Neural cell (in vitro differentiated cells): ENCODE results near the gene TPP1. TPM values are rescaled to one million over a fixed set of nuclear protein-coding genes. Genes with fewer than 3 reads are reported as not detected.

Experiments used
- H2AFZ ChIP-seq: fragments of 200-600, 300-800 bp; sonication (generic), shearing (Covaris generic); 2 replicates; pipeline ENCODE4 v1.6.0; 2014; ENCODE audit warnings: low read depth, mild to moderate bottlenecking, antibody characterized with exemption, low read length, moderate library complexity
- H3F3A ChIP-seq: fragments of 200-600 bp; shearing (Covaris generic); 2 replicates; pipeline ENCODE4 v1.6.1; 2016; ENCODE audit warnings: mild to moderate bottlenecking, moderate library complexity, mixed read lengths, antibody characterized with exemption, low read length; ENCODE audit not compliant: insufficient read depth, poor library complexity, severe bottlenecking
- H3K27ac ChIP-seq: fragments of 200-600, 300-800 bp; sonication (generic), shearing (Covaris generic); 2 replicates; pipeline ENCODE4 v1.5.1; 2014; ENCODE audit warnings: mild to moderate bottlenecking, low read length, moderate library complexity
- H3K27me3 ChIP-seq: fragments of 300-800, 200-600 bp; sonication (generic), shearing (Covaris generic); 2 replicates; pipeline ENCODE4 v1.6.0; 2014; ENCODE audit warnings: mild to moderate bottlenecking, low read depth, low read length, moderate library complexity; ENCODE audit not compliant: insufficient read depth
- H3K36me3 ChIP-seq: fragments of 300-800, 200-600 bp; sonication (generic), shearing (Covaris generic); 2 replicates; pipeline ENCODE4 v1.5.1; 2014; ENCODE audit warnings: mild to moderate bottlenecking, antibody characterized with exemption, low read length, moderate library complexity; ENCODE audit not compliant: insufficient read depth
- H3K4me2 ChIP-seq: fragments of 300-800, 200-600 bp; sonication (generic), shearing (Covaris generic); 2 replicates; pipeline ENCODE4 v1.6.0; 2014; ENCODE audit warnings: mild to moderate bottlenecking, low read length
- H3K4me3 ChIP-seq: fragments of 300-800, 200-600 bp; sonication (generic), shearing (Covaris generic); 2 replicates; pipeline ENCODE4 v1.5.1; 2014; ENCODE audit warnings: mild to moderate bottlenecking, low read length, moderate library complexity
- H3K79me2 ChIP-seq: fragments of 200-600 bp; shearing (Covaris generic); replicated peaks from 2 replicates; pipeline ENCODE4 v1.6.0; 2014; ENCODE audit warnings: mild to moderate bottlenecking, low read length, moderate library complexity; ENCODE audit not compliant: insufficient read depth
- H3K9ac ChIP-seq: fragments of 300-800, 200-600 bp; sonication (generic), shearing (Covaris generic); 2 replicates; pipeline ENCODE4 v1.6.1; 2016; ENCODE audit warnings: mild to moderate bottlenecking, low read length, mixed read lengths
- H3K9me2 ChIP-seq: fragments of 200-600 bp; shearing (Covaris generic); 2 replicates; pipeline ENCODE4 v1.6.1; 2016; ENCODE audit warnings: mild to moderate bottlenecking, low read length, mixed read lengths; ENCODE audit not compliant: insufficient read depth
- H3K9me3 ChIP-seq: fragments of 200-600, 300-800 bp; sonication (generic), shearing (Covaris generic); 2 replicates; pipeline ENCODE4 v1.6.1; 2016; ENCODE audit warnings: mild to moderate bottlenecking, mixed run types, low read length, moderate library complexity, mixed read lengths
- H4K20me1 ChIP-seq: fragments of 200-600 bp; shearing (Covaris generic); 2 replicates; pipeline ENCODE4 v1.6.1; 2016; ENCODE audit warnings: mild to moderate bottlenecking, mixed run types; ENCODE audit not compliant: insufficient read depth
- EP300 ChIP-seq: fragments of 450-650 bp; conservative IDR thresholded peaks from 2 replicates; pipeline ENCODE4 v1.6.1; 2014; ENCODE audit warnings: antibody characterized with exemption, mild to moderate bottlenecking, moderate library complexity; ENCODE audit not compliant: poor library complexity, severe bottlenecking
- EZH2 ChIP-seq: fragments of 200-600, 300-800 bp; shearing (Covaris generic), sonication (generic); IDR thresholded peaks from 2 replicates; pipeline ENCODE4 v1.6.1; 2014; ENCODE audit warnings: antibody characterized with exemption, low read length, borderline replicate concordance, mild to moderate bottlenecking; ENCODE audit not compliant: insufficient read depth, poor library complexity, severe bottlenecking
- MXI1 ChIP-seq: fragments of 450-650 bp; conservative IDR thresholded peaks from 2 replicates; pipeline ENCODE4 v1.6.1; 2014; ENCODE audit warnings: antibody characterized with exemption, mild to moderate bottlenecking; ENCODE audit not compliant: poor library complexity, severe bottlenecking
- POLR2AphosphoS5 ChIP-seq: IDR thresholded peaks from 2 replicates; pipeline ENCODE4 v1.6.1; 2012
- RAD21 ChIP-seq: fragments of 450-650 bp; conservative IDR thresholded peaks from 2 replicates; pipeline ENCODE4 v1.6.1; 2014; ENCODE audit warnings: antibody characterized with exemption, mild to moderate bottlenecking, moderate library complexity
- SMC3 ChIP-seq: fragments of 450-650 bp; conservative IDR thresholded peaks from 2 replicates; pipeline ENCODE4 v1.6.1; 2014; ENCODE audit warnings: antibody characterized with exemption, mild to moderate bottlenecking, moderate library complexity; ENCODE audit not compliant: poor library complexity
- TAF1 ChIP-seq: IDR thresholded peaks from 2 replicates; pipeline ENCODE4 v1.6.1; 2012; ENCODE audit warnings: low read depth
- polyA plus RNA-seq: library from polyadenylated mRNA; depleted of rRNA; stranded (reverse); fragments of >200 nt; gene quantifications from 2 replicates; pipeline ENCODE4 v1.2.3, GENCODE V29; 2014
- TF ChIP-seq, protein P1 (sequence below): fragments of 450-650 bp; IDR thresholded peaks from 2 replicates; pipeline ENCODE4 v1.5.1; 2014; ENCODE audit warnings: antibody characterized with exemption, mild to moderate bottlenecking, moderate library complexity; ENCODE audit not compliant: poor library complexity, severe bottlenecking
- TF ChIP-seq, protein P2 (sequence below): IDR thresholded peaks from 2 replicates; pipeline ENCODE4 v1.6.1; 2012; ENCODE audit warnings: borderline replicate concordance

TPP1 gene
- polyA plus RNA-seq, 1 donor from 2014 or later: 3.8 TPM

DNA sequence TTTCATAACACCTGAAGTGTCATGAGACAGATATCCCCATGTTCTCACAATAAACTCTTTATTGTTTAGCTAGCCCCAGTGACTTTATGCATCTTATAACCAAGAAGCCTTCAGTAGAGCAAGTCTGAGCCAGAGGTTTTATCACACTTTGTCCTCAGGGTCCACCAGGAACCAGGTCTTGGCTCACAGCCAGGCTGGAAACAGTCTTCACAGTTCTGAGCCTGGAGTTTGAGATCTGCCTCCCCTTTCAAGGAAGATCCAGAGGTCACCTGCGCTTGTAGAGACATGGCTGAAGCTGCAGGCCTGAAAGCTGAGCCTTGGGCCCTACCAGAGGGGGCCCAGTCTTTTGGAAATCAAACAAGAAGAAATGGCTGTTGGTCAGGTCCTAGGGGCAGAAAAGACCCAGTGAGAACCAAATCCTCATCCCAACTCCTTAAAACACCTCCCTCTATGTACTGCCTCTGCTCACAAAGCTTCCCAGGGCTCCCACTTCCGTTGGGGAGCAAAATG, 19.3 kb downstream of the TPP1 start:
- H3F3A ChIP-seq: peaks cover 5% of the 10 kb centered on the region
- H4K20me1 ChIP-seq: no peaks in the 10 kb centered on the region
- no peak overlapping the region for H3K27ac ChIP-seq
- H3K4me3 ChIP-seq: no peak overlapping the region
- no peak overlapping the region for H3K9ac ChIP-seq
- H3K4me2 ChIP-seq: no peak overlapping the region
- peaks cover 15% of the 10 kb centered on the region for H3K79me2 ChIP-seq
- H2AFZ ChIP-seq: no peak overlapping the region
- H3K9me2 ChIP-seq: no peaks in the 10 kb centered on the region
- no peak for TF ChIP-seq POLR2AphosphoS5
- TF ChIP-seq SMC3: no peak
- no peak for TF ChIP-seq RAD21
- TF ChIP-seq EZH2: no peak
- TF ChIP-seq EP300: no peak
- TF ChIP-seq TAF1: no peak
- no peak for TF ChIP-seq MXI1
- TF ChIP-seq, protein P1, sequence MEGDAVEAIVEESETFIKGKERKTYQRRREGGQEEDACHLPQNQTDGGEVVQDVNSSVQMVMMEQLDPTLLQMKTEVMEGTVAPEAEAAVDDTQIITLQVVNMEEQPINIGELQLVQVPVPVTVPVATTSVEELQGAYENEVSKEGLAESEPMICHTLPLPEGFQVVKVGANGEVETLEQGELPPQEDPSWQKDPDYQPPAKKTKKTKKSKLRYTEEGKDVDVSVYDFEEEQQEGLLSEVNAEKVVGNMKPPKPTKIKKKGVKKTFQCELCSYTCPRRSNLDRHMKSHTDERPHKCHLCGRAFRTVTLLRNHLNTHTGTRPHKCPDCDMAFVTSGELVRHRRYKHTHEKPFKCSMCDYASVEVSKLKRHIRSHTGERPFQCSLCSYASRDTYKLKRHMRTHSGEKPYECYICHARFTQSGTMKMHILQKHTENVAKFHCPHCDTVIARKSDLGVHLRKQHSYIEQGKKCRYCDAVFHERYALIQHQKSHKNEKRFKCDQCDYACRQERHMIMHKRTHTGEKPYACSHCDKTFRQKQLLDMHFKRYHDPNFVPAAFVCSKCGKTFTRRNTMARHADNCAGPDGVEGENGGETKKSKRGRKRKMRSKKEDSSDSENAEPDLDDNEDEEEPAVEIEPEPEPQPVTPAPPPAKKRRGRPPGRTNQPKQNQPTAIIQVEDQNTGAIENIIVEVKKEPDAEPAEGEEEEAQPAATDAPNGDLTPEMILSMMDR: no peak
- TF ChIP-seq, protein P2, sequence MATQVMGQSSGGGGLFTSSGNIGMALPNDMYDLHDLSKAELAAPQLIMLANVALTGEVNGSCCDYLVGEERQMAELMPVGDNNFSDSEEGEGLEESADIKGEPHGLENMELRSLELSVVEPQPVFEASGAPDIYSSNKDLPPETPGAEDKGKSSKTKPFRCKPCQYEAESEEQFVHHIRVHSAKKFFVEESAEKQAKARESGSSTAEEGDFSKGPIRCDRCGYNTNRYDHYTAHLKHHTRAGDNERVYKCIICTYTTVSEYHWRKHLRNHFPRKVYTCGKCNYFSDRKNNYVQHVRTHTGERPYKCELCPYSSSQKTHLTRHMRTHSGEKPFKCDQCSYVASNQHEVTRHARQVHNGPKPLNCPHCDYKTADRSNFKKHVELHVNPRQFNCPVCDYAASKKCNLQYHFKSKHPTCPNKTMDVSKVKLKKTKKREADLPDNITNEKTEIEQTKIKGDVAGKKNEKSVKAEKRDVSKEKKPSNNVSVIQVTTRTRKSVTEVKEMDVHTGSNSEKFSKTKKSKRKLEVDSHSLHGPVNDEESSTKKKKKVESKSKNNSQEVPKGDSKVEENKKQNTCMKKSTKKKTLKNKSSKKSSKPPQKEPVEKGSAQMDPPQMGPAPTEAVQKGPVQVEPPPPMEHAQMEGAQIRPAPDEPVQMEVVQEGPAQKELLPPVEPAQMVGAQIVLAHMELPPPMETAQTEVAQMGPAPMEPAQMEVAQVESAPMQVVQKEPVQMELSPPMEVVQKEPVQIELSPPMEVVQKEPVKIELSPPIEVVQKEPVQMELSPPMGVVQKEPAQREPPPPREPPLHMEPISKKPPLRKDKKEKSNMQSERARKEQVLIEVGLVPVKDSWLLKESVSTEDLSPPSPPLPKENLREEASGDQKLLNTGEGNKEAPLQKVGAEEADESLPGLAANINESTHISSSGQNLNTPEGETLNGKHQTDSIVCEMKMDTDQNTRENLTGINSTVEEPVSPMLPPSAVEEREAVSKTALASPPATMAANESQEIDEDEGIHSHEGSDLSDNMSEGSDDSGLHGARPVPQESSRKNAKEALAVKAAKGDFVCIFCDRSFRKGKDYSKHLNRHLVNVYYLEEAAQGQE: no peak
- peaks cover 3% of the 10 kb centered on the region for H3K36me3 ChIP-seq
- H3K9me3 ChIP-seq: no peaks in the 10 kb centered on the region
- H3K27me3 ChIP-seq: no peaks in the 10 kb centered on the region

DNA sequence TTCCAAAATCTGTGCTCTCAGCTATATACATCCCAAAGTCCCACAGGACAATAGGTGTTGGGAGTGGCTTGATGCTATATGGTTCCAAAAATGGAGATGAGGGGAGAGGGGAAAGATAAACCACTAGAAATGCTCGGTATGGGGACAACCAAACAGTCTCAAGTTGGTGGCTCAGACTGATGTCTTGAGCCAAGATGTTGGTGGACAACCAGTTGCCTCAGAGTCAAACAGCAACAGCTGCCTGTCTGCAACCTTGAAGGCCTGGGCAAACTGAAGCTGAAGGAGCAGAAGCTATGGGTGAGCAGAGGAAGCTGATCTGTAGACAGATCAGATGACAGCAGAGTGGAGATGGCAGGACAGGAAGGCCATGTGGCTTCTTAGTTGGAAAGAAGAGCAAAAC, 19.8 kb downstream of the TPP1 start:
- peaks cover 15% of the 10 kb centered on the region for H3K79me2 ChIP-seq
- H3K9ac ChIP-seq: no peak overlapping the region
- TF ChIP-seq, protein P1: no peak
- TF ChIP-seq MXI1 (no peak), EP300 (no peak), EZH2 (no peak), RAD21 (no peak), SMC3 (no peak), POLR2AphosphoS5 (no peak), TAF1 (no peak)
- TF ChIP-seq, protein P2: no peak
- no peak overlapping the region for H3K4me3 ChIP-seq
- peaks cover 3% of the 10 kb centered on the region for H3K36me3 ChIP-seq
- no peaks in the 10 kb centered on the region for H4K20me1 ChIP-seq
- no peaks in the 10 kb centered on the region for H3K9me2 ChIP-seq
- no peak overlapping the region for H2AFZ ChIP-seq
- no peaks in the 10 kb centered on the region for H3K27me3 ChIP-seq
- H3K9me3 ChIP-seq: no peaks in the 10 kb centered on the region
- H3K4me2 ChIP-seq: no peak overlapping the region
- H3K27ac ChIP-seq: no peak overlapping the region
- H3F3A ChIP-seq: peaks cover under 1% of the 10 kb centered on the region
